Measurements from ENCODE around the gene MFNG. TPM values are rescaled to one million over a fixed set of nuclear protein-coding genes. Genes with fewer than 3 reads are reported as not detected.
A peak's percentile ranks its signal among the peaks of the same experiment; 100 is the strongest.

The MFNG gene
- total RNA-seq, 2 donors from 2014 or later, result 3.0 to 7.3 TPM

GRCh38 chr22:37425369-37425768 lies 60.8 kb downstream of the MFNG start:
- TF ChIP-seq, protein P1, sequence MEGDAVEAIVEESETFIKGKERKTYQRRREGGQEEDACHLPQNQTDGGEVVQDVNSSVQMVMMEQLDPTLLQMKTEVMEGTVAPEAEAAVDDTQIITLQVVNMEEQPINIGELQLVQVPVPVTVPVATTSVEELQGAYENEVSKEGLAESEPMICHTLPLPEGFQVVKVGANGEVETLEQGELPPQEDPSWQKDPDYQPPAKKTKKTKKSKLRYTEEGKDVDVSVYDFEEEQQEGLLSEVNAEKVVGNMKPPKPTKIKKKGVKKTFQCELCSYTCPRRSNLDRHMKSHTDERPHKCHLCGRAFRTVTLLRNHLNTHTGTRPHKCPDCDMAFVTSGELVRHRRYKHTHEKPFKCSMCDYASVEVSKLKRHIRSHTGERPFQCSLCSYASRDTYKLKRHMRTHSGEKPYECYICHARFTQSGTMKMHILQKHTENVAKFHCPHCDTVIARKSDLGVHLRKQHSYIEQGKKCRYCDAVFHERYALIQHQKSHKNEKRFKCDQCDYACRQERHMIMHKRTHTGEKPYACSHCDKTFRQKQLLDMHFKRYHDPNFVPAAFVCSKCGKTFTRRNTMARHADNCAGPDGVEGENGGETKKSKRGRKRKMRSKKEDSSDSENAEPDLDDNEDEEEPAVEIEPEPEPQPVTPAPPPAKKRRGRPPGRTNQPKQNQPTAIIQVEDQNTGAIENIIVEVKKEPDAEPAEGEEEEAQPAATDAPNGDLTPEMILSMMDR (IDR thresholded peaks at IDR 0.05), result no peak
- TF ChIP-seq POLR2A (IDR thresholded peaks at IDR 0.05), result no peak
- WGBS, 2 donors, result 67 to 79% methylated on average over 7 to 11 of the region's 11 CpGs
- DNase-seq (no peak), ATAC-seq (no peak)
- H3K36me3 ChIP-seq (replicated peaks in 1 of 2; ENCODE audit: insufficient read depth in 1 of 2, low read depth in 2 of 2), result no peaks in the 10 kb centered on the region
- no peak overlapping the region for H3K27ac ChIP-seq
- intact Hi-C loops (cut with DNase I), result no loop called here
- peaks cover 0 to 30% of the 10 kb centered on the region in 2 donors for H3K27me3 ChIP-seq
- H3K4me1 ChIP-seq, result peaks cover 25% of the 10 kb centered on the region
- H3K4me3 ChIP-seq, result no peak overlapping the region
- H3K9me3 ChIP-seq, result no peaks in the 10 kb centered on the region

GRCh38 chr22:37423283-37423682 lies 62.9 kb downstream of the MFNG start:
- TF ChIP-seq, protein P1 (IDR thresholded peaks at IDR 0.05), result no peak
- no peak for TF ChIP-seq POLR2A (IDR thresholded peaks at IDR 0.05)
- no peak overlapping the region for H3K27ac ChIP-seq
- whole genome bisulfite sequencing, 2 donors, result 78 to 80% methylated on average over 8 of the region's 8 CpGs
- ATAC-seq, result no peak
- H3K4me3 ChIP-seq, result no peak overlapping the region
- no peaks in the 10 kb centered on the region for H3K9me3 ChIP-seq
- intact Hi-C loops (cut with DNase I), result no loop called here
- no peak for DNase-seq
- peaks cover 0 to 31% of the 10 kb centered on the region in 2 donors for H3K27me3 ChIP-seq
- no peaks in the 10 kb centered on the region for H3K36me3 ChIP-seq (replicated peaks in 1 of 2; ENCODE audit: insufficient read depth in 1 of 2, low read depth in 2 of 2)
- H3K4me1 ChIP-seq, result peaks cover 32% of the 10 kb centered on the region

DNA sequence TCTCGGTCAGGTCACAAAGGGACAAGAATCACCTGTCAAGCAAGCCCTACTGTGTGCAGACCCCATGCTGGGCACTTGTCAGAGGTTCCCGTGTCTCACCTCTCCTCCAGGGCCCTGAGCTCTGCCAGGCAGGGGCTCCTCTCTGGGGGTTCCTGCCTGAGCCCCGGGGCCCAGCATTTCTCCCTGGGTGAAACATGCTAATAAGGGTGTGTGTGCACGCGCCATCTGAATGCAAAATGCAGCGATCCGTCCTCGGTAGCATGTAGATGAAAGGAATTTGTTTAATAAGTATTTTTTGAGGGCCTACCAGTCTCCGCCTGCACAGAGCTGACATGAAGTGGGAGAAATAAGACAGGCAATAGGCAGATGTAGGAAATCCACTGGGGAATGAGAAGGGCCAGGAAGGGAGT lies 64.7 kb downstream of the MFNG start:
- WGBS, 2 donors, result 61 to 67% methylated on average over 6 to 9 of the region's 9 CpGs
- DNase-seq, result no peak

GRCh38 chr22:37420686-37421467 lies 65.3 kb downstream of the MFNG start:
- H3K27ac ChIP-seq, result no peak overlapping the region
- H3K4me1 ChIP-seq, result peaks cover 11% of the 10 kb centered on the region
- TF ChIP-seq, protein P1 (IDR thresholded peaks at IDR 0.05), result no peak
- TF ChIP-seq POLR2A (IDR thresholded peaks at IDR 0.05), result no peak
- WGBS, 2 donors, result 27 to 28% methylated on average over 8 to 18 of the region's 18 CpGs
- H3K4me3 ChIP-seq, result no peak overlapping the region
- ATAC-seq (no peak), DNase-seq (peak in 1 of 4 donors; percentile 17)
- H3K27me3 ChIP-seq, result peaks cover 0 to 11% of the 10 kb centered on the region in 2 donors
- H3K9me3 ChIP-seq, result no peaks in the 10 kb centered on the region
- intact Hi-C loops (cut with DNase I), result no loop called here
- H3K36me3 ChIP-seq (replicated peaks in 1 of 2; ENCODE audit: insufficient read depth in 1 of 2, low read depth in 2 of 2), result no peaks in the 10 kb centered on the region

More for the DNA sequence above, 64.7 kb downstream of the MFNG start:
- Histone ChIP-seq H3K36me3 (replicated peaks in 1 of 2; ENCODE audit: insufficient read depth in 1 of 2, low read depth in 2 of 2) (no peaks in the 10 kb centered on the region), H3K4me1 (peaks cover 17% of the 10 kb centered on the region), H3K4me3 (no peak overlapping the region), H3K27ac (no peak overlapping the region), H3K9me3 (no peaks in the 10 kb centered on the region), H3K27me3 (peaks cover 0 to 13% of the 10 kb centered on the region in 2 donors)
- no peak for ATAC-seq
- intact Hi-C loops (cut with DNase I), result no loop called here
- TF ChIP-seq, protein P1 (IDR thresholded peaks at IDR 0.05), result no peak
- TF ChIP-seq POLR2A (IDR thresholded peaks at IDR 0.05), result no peak
